ENCODE measurements around the gene OR2AT4. TPM values are rescaled to one million over a fixed set of nuclear protein-coding genes. Genes with fewer than 3 reads are reported as not detected.

OR2AT4 gene
- total and polyA plus RNA-seq, 2 of the 4 experiments (the other 2 are of a cell fraction): not detected

DNA sequence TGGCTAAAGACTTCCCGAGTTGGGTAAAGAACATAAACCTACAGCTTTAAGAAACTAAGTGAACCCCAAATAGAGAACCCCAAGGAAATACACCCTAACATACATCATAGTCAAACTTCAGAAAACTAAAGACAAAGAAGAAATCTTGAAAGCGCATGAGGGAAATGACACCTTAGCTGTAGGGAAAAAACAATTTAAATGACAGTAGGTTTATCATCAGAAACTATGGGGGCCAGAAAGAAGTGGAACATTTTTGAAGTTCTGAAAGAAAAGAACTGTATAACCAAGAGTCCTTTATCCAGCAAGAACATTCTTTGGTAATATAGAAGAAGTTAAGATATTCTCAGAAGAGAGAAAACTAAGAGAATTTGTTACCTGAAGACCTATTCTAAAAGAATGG is 15.5 kb upstream of the OR2AT4 start:
- H3K9me1 ChIP-seq (ENCODE audit: insufficient read depth, low read length): no peaks in the 10 kb centered on the region
- in situ Hi-C loops (cut with MboI; ENCODE audit: low sequenced_read_pairs) (no loop called here), dilution Hi-C loops (cut with HindIII; ENCODE audit: low sequenced_read_pairs, unreplicated experiment) (no loop called here), intact Hi-C loops (cut with micrococcal nuclease) (no loop called here)
- no peak overlapping the region for H2AK5ac ChIP-seq (ENCODE audit: low read depth, low read length)
- H2BK5ac ChIP-seq (ENCODE audit: low read depth, low read length, poor library complexity, severe bottlenecking): no peak overlapping the region
- H3K27ac ChIP-seq (ENCODE audit: insufficient read depth, low read length): no peak overlapping the region
- no peaks in the 10 kb centered on the region for H3K4me1 ChIP-seq (ENCODE audit: control insufficient read depth, insufficient read depth, low read length)
- no peaks in the 10 kb centered on the region for H4K20me1 ChIP-seq (ENCODE audit: insufficient read depth, low read length)
- H4K8ac ChIP-seq (ENCODE audit: low read depth in 2 of 2, low read length in 2 of 2): no peak overlapping the region
- peaks cover 32% of the 10 kb centered on the region for H3K27me3 ChIP-seq (ENCODE audit: control insufficient read depth, insufficient read depth, low read length)
- H3K4ac ChIP-seq (ENCODE audit: low read depth, low read length): no peak overlapping the region
- no peaks in the 10 kb centered on the region for H3K79me1 ChIP-seq (ENCODE audit: low read depth in 1 of 2, low read length in 2 of 2)
- ATAC-seq (ENCODE audit: low read depth) (no peak), DNase-seq (no peak)
- H3K9ac ChIP-seq (ENCODE audit: low read depth, low read length): no peak overlapping the region
- H3K9me3 ChIP-seq (ENCODE audit: control insufficient read depth, insufficient read depth, low read length): peaks cover 19% of the 10 kb centered on the region; the same call in 1 of the 2 replicates
- BruUV-seq (replicated peaks): no TSS peak
- H3K56ac ChIP-seq (ENCODE audit: extremely low read depth, insufficient read depth, low read length): no peak overlapping the region
- H3K36me3 ChIP-seq (ENCODE audit: control insufficient read depth, insufficient read depth, low read length): no peaks in the 10 kb centered on the region
- no peak overlapping the region for H2AK9ac ChIP-seq (replicated peaks; ENCODE audit: low read depth, low read length, poor library complexity)
- no peak overlapping the region for H3K18ac ChIP-seq (ENCODE audit: low read depth, low read length)
- no peak overlapping the region for H4K91ac ChIP-seq (ENCODE audit: insufficient read depth, low read depth, low read length)
- WGBS, 2 experiments (ENCODE audit: extremely low coverage in 2 of 2, insufficient read length in 1 of 2): no CpG with 5 or more reads among the region's 2 CpGs
- no peak overlapping the region for H2BK15ac ChIP-seq (ENCODE audit: low read depth, low read length)
- H2BK20ac ChIP-seq (ENCODE audit: low read depth, low read length): no peak overlapping the region
- TF ChIP-seq MAFK (IDR thresholded peaks at IDR 0.05; ENCODE audit: low read depth, low read length) (no peak), POLR2A (IDR thresholded peaks at IDR 0.05; ENCODE audit: low read depth, low read length) (no peak), RAD21 (IDR thresholded peaks at IDR 0.05; ENCODE audit: low read length) (no peak), MXI1 (IDR thresholded peaks at IDR 0.05; ENCODE audit: borderline replicate concordance, low read depth, low read length) (no peak), CHD1 (IDR thresholded peaks at IDR 0.05; ENCODE audit: low read depth, low read length) (no peak), RCOR1 (IDR thresholded peaks at IDR 0.05; ENCODE audit: insufficient replicate concordance, low read length) (no peak), RFX5 (IDR thresholded peaks at IDR 0.05; ENCODE audit: low read depth, low read length) (no peak), MAZ (IDR thresholded peaks at IDR 0.05; ENCODE audit: borderline replicate concordance, low read depth, low read length) (no peak), FOS (IDR thresholded peaks at IDR 0.05; ENCODE audit: low read depth, low read length) (no peak), NFE2L2 (IDR thresholded peaks at IDR 0.05; ENCODE audit: low read depth, low read length) (no peak), BHLHE40 (IDR thresholded peaks at IDR 0.05; ENCODE audit: low read depth, low read length) (no peak), SMC3 (IDR thresholded peaks at IDR 0.05; ENCODE audit: low read depth, low read length) (no peak)
- TF ChIP-seq, protein P1, sequence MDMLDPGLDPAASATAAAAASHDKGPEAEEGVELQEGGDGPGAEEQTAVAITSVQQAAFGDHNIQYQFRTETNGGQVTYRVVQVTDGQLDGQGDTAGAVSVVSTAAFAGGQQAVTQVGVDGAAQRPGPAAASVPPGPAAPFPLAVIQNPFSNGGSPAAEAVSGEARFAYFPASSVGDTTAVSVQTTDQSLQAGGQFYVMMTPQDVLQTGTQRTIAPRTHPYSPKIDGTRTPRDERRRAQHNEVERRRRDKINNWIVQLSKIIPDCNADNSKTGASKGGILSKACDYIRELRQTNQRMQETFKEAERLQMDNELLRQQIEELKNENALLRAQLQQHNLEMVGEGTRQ (IDR thresholded peaks at IDR 0.05; ENCODE audit: low read depth, low read length): no peak
- TF ChIP-seq, protein P2, sequence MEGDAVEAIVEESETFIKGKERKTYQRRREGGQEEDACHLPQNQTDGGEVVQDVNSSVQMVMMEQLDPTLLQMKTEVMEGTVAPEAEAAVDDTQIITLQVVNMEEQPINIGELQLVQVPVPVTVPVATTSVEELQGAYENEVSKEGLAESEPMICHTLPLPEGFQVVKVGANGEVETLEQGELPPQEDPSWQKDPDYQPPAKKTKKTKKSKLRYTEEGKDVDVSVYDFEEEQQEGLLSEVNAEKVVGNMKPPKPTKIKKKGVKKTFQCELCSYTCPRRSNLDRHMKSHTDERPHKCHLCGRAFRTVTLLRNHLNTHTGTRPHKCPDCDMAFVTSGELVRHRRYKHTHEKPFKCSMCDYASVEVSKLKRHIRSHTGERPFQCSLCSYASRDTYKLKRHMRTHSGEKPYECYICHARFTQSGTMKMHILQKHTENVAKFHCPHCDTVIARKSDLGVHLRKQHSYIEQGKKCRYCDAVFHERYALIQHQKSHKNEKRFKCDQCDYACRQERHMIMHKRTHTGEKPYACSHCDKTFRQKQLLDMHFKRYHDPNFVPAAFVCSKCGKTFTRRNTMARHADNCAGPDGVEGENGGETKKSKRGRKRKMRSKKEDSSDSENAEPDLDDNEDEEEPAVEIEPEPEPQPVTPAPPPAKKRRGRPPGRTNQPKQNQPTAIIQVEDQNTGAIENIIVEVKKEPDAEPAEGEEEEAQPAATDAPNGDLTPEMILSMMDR (conservative IDR thresholded peaks at IDR 0.05; ENCODE audit: low read depth, low read length): no peak
- TF ChIP-seq, protein P3, sequence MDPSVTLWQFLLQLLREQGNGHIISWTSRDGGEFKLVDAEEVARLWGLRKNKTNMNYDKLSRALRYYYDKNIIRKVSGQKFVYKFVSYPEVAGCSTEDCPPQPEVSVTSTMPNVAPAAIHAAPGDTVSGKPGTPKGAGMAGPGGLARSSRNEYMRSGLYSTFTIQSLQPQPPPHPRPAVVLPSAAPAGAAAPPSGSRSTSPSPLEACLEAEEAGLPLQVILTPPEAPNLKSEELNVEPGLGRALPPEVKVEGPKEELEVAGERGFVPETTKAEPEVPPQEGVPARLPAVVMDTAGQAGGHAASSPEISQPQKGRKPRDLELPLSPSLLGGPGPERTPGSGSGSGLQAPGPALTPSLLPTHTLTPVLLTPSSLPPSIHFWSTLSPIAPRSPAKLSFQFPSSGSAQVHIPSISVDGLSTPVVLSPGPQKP (IDR thresholded peaks at IDR 0.05; ENCODE audit: borderline replicate concordance, low read depth, low read length): no peak
- H2AFZ ChIP-seq (replicated peaks; ENCODE audit: low read length, poor library complexity): no peak overlapping the region
- H4K5ac ChIP-seq (ENCODE audit: low read depth, low read length): no peak overlapping the region
- H3K4me2 ChIP-seq (ENCODE audit: low read depth, low read length): no peak overlapping the region
- H3K14ac ChIP-seq (replicated peaks; ENCODE audit: low read depth, low read length): no peak overlapping the region
- H3K4me3 ChIP-seq (ENCODE audit: insufficient read depth, low read depth, low read length): no peak overlapping the region
- CTCF ChIA-PET: no interaction called here
- POLR2A ChIA-PET (ENCODE audit: unreplicated experiment): no interaction called here
- H2BK120ac ChIP-seq (ENCODE audit: low read depth, low read length): no peak overlapping the region
- H3K23ac ChIP-seq (ENCODE audit: low read depth, low read length): no peak overlapping the region

Measured in IMR-90 (cell line).